ENCODE measurements around the gene JAZF1.

JAZF1 gene

GRCh38 chr7:28180364-28181147 lies at the start of gene JAZF1:
Gene JAZF1, minus strand, starts transcription at chr7:28180795.
- peak; percentile 66 for DNase-seq
- peak; percentile 47 for ATAC-seq

GRCh38 chr7:28230261-28230660 lies 49.7 kb upstream of the JAZF1 start:
- DNase-seq (no peak), ATAC-seq (no peak)

- DNase-seq (no peak), ATAC-seq (no peak)
These were observed 47.8 kb upstream of the JAZF1 start for GRCh38 chr7:28228396-28228795.

GRCh38 chr7:28226003-28226402 lies 45.4 kb upstream of the JAZF1 start:
- DNase-seq (no peak), ATAC-seq (no peak)

GRCh38 chr7:28225576-28225975 lies 45.0 kb upstream of the JAZF1 start:
- DNase-seq (no peak), ATAC-seq (no peak)

GRCh38 chr7:28224675-28225074 lies 44.1 kb upstream of the JAZF1 start:
- DNase-seq = no peak
- ATAC-seq = no peak

GRCh38 chr7:28224172-28224571 lies 43.6 kb upstream of the JAZF1 start:
- ATAC-seq = no peak
- no peak for DNase-seq

- no peak for DNase-seq
- no peak for ATAC-seq
These were observed 42.0 kb upstream of the JAZF1 start for GRCh38 chr7:28222636-28223035.

- no peak for ATAC-seq
These were observed 39.2 kb upstream of the JAZF1 start for GRCh38 chr7:28219793-28220192.

GRCh38 chr7:28217143-28217542 lies 36.5 kb upstream of the JAZF1 start:
- ATAC-seq (no peak), DNase-seq (no peak)

More at GRCh38 chr7:28219793-28220192, 39.2 kb upstream of the JAZF1 start:
- no peak for DNase-seq

GRCh38 chr7:28211006-28211405 lies 30.4 kb upstream of the JAZF1 start:
- ATAC-seq = peak; percentile 34
- DNase-seq = peak; percentile 35

- no peak for DNase-seq
- no peak for ATAC-seq
These were observed 27.9 kb upstream of the JAZF1 start for GRCh38 chr7:28208506-28208905.

GRCh38 chr7:28207486-28208158 lies 27.0 kb upstream of the JAZF1 start:
- DNase-seq = no peak
- peak; percentile 82 for ATAC-seq

- DNase-seq (no peak), ATAC-seq (no peak)
These were observed 24.9 kb upstream of the JAZF1 start for GRCh38 chr7:28205506-28205905.

- no peak for DNase-seq
- ATAC-seq = no peak
These were observed 23.1 kb upstream of the JAZF1 start for GRCh38 chr7:28203508-28204240.

- DNase-seq (no peak), ATAC-seq (no peak)
These were observed 21.6 kb upstream of the JAZF1 start for GRCh38 chr7:28202222-28202621.

- ATAC-seq = no peak
- DNase-seq = no peak
These were observed 20.5 kb upstream of the JAZF1 start for GRCh38 chr7:28201131-28201530.

GRCh38 chr7:28200598-28200997 lies 20.0 kb upstream of the JAZF1 start:
- DNase-seq (no peak), ATAC-seq (no peak)

GRCh38 chr7:28199021-28199510 lies 18.5 kb upstream of the JAZF1 start:
- no peak for ATAC-seq
- DNase-seq = no peak

- no peak for ATAC-seq
- DNase-seq = no peak
These were observed 15.5 kb upstream of the JAZF1 start for GRCh38 chr7:28195910-28196620.

- ATAC-seq = no peak
- DNase-seq = no peak
These were observed 12.4 kb upstream of the JAZF1 start for GRCh38 chr7:28192786-28193585.
